Tibial artery (tissue), 4 donors: ENCODE results near the gene MPRIP.

Experiments used
- DNase-seq, 2 donors: peaks; one replicate each; pipeline ENCODE4 v3.0.0-alpha.2; 2019
- H3K27ac ChIP-seq, 2 donors: fragments of 200-600 bp; sonication (generic) in 1 of 2; 1 replicate in 1 of 2; 2 replicates in 1 of 2; pipeline ENCODE4 v1.5.1; 2018 to 2019; ENCODE audit warnings: mild to moderate bottlenecking in 1 of 2
- H3K27me3 ChIP-seq, 2 donors: fragments of 200-600 bp; sonication (generic) in 1 of 2; one replicate each; pipeline versions ENCODE4 v1.5.1 to v1.6.0; 2016 to 2019
- H3K36me3 ChIP-seq, 3 donors: fragments of 200-600 bp; sonication (generic) in 2 of 3; one replicate each; pipeline ENCODE4 v1.5.1; 2016 to 2019; ENCODE audit warnings: mild to moderate bottlenecking in 2 of 3
- H3K4me1 ChIP-seq, 4 donors: fragments of 200-600 bp; sonication (generic) in 2 of 4; 1 replicate in 3 of 4; 2 replicates in 1 of 4; pipeline ENCODE4 v1.5.1; 2016 to 2019
- H3K4me3 ChIP-seq, 2 donors: fragments of 200-600 bp; sonication (generic) in 1 of 2; 1 replicate in 1 of 2; 2 replicates in 1 of 2; pipeline ENCODE4 v1.5.1; 2018 to 2019; ENCODE audit warnings: mild to moderate bottlenecking in 2 of 2
- H3K9me3 ChIP-seq, 3 donors: fragments of 200-600 bp; sonication (generic) in 1 of 3; one replicate each; pipeline ENCODE4 v1.5.1; 2016 to 2019
- CTCF ChIP-seq, 2 experiments: fragments of 200-600 bp in 1 of 2; fragments of 450-650 bp in 1 of 2; IDR thresholded peaks; one replicate each; pipeline ENCODE4 v1.5.1; 2017 to 2019; ENCODE audit warnings: antibody characterized with exemption in 2 of 2, mild to moderate bottlenecking in 1 of 2, moderate library complexity in 1 of 2
- intact Hi-C: fragments of 100-400 bp; cut with DNase I; formaldehyde crosslinking; loops from one replicate; pipeline ENCODE4 v1.15.0; 2023; ENCODE audit warnings: low total_unique reads

Gene MPRIP

GRCh38 chr17:17159571-17159970 is 117.3 kb downstream of the MPRIP start:
- intact Hi-C loops, result no loop called here

DNA sequence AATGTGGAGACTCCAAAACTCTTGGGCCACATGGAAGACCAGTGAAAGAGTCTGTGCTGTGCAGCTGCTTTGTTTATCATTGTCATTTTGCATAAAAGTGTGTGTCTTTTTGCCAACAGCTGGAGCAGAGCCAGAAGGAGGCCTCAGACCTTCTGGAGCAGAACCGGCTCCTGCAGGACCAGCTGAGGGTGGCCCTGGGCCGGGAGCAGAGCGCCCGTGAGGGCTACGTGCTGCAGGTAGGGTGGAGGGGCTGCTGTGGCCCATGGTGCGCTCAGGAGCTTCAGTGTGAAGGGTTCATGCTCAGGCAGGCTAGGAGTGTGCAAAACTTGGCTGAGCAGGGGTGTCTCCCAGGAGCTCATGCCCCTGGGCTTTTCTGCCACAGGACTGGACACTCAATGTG is 118.9 kb downstream of the MPRIP start:
- Histone ChIP-seq H3K36me3 (peaks cover 93 to 100% (median 95%) of the 10 kb centered on the region in 3 donors), H3K9me3 (no peaks in the 10 kb centered on the region), H3K4me1 (no peaks in the 10 kb centered on the region), H3K4me3 (no peak overlapping the region), H3K27me3 (no peaks in the 10 kb centered on the region), H3K27ac (no peak overlapping the region)
- TF ChIP-seq CTCF (IDR thresholded peaks at IDR 0.05), result no peak
- no peak for DNase-seq
- intact Hi-C loops, result no loop called here

More at GRCh38 chr17:17159571-17159970, 117.3 kb downstream of the MPRIP start:
- peaks cover 93 to 100% (median 95%) of the 10 kb centered on the region in 3 donors for H3K36me3 ChIP-seq
- H3K27ac ChIP-seq, result no peak overlapping the region
- H3K4me3 ChIP-seq, result no peak overlapping the region
- DNase-seq, result no peak
- no peaks in the 10 kb centered on the region for H3K4me1 ChIP-seq
- H3K27me3 ChIP-seq, result no peaks in the 10 kb centered on the region
- TF ChIP-seq CTCF (IDR thresholded peaks at IDR 0.05), result no peak
- H3K9me3 ChIP-seq, result no peaks in the 10 kb centered on the region

- Histone ChIP-seq H3K36me3 (peaks cover 93 to 100% (median 96%) of the 10 kb centered on the region in 3 donors), H3K4me3 (no peak overlapping the region), H3K4me1 (no peaks in the 10 kb centered on the region), H3K9me3 (no peaks in the 10 kb centered on the region), H3K27ac (no peak overlapping the region), H3K27me3 (no peaks in the 10 kb centered on the region)
- DNase-seq, result no peak
- intact Hi-C loops, result no loop called here
- no peak for TF ChIP-seq CTCF (IDR thresholded peaks at IDR 0.05)
These were observed 119.5 kb downstream of the MPRIP start for GRCh38 chr17:17161759-17162158.

DNA sequence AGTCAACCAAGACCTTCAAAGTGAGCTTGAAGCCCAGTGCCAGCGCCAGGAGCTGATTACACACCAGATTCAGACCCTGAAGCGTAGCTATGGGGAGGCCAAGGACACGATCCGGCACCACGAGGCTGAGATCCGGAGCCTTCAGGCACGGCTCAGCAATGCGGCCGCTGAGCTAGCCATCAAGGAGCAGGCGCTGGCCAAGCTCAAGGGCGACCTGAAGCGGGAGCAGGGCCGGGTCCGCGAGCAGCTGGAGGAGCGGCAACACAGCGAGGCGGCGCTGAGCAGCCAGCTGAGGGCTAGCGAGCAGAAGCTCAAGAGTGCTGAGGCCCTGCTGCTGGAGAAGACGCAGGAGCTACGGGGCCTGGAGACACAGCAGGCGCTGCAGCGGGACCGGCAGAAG is 121.9 kb downstream of the MPRIP start:
- peaks cover 90 to 100% (median 93%) of the 10 kb centered on the region in 3 donors for H3K36me3 ChIP-seq
- no peak for DNase-seq
- no peak overlapping the region for H3K27ac ChIP-seq
- TF ChIP-seq CTCF (IDR thresholded peaks at IDR 0.05), result no peak
- H3K27me3 ChIP-seq, result no peaks in the 10 kb centered on the region
- no peaks in the 10 kb centered on the region for H3K9me3 ChIP-seq
- intact Hi-C loops, result no loop called here
- no peaks in the 10 kb centered on the region for H3K4me1 ChIP-seq
- H3K4me3 ChIP-seq, result no peak overlapping the region

- H3K36me3 ChIP-seq, result peaks cover 84 to 100% (median 93%) of the 10 kb centered on the region in 3 donors
- DNase-seq, result no peak
- no peaks in the 10 kb centered on the region for H3K27me3 ChIP-seq
- H3K4me1 ChIP-seq, result no peaks in the 10 kb centered on the region
- TF ChIP-seq CTCF (IDR thresholded peaks at IDR 0.05), result no peak
- intact Hi-C loops, result no loop called here
- H3K27ac ChIP-seq, result no peak overlapping the region
- no peaks in the 10 kb centered on the region for H3K9me3 ChIP-seq
- H3K4me3 ChIP-seq, result no peak overlapping the region
These were observed 122.4 kb downstream of the MPRIP start for GRCh38 chr17:17164676-17165075.
